ENCODE data around the gene SCLY. TPM values are rescaled to one million over a fixed set of nuclear protein-coding genes. Genes with fewer than 3 reads are reported as not detected.

The SCLY gene
- total and polyA plus RNA-seq, 2 donors (not counting 1 experiment from before 2014, with no cell fraction given) = 16.4 to 42.4 TPM

DNA sequence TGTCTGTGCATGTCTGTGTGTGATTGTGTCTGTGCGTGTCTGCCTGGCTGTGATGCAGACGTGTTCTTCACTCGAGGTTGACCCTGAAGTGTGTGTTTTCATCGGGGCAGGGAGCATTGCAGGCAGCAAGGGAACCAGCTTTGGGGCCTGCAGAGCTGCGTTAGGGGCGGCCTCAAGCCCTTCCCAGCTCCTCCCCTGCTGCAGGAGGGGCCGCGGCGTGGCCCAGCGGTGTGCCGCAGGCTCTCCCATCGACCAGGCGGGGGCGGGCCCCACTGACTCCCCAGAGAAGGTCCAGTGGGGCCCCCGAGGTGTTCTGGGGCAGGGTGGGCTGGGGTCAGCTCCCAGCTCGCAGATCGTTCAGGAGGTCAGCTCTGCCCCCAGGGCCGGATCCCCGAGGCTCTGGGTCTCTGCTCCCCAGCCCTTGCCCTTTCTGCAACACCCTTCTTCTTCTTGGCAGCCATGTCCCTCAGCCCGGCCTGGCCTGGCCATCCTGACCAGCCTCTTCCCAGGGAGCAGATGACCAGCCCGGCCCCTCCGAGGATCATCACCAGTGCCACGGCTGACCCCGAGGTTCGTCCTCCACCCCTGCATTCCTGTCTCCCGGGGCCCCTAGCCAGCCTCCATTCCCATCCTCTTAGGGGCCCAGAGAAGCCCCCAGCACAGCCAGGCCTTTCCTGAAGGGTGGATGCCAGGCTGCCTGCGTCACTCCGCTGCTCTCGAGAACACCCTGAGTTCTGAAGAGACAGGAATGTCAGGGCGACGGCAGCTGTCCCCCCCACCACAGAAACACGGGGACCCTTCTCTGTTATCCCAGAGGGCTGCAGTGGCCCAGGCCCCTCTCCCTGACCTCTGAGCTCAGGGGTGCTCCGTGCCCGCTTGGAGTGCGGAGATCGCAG, 66.6 kb downstream of the SCLY start:
- ChIA-PET CTCF (interaction anchor here (0.6 kb wide), 1 partner anchor 18 kb away, joined by 3 read pairs; no protein-coding TSS in a partner anchor), POLR2A (no interaction called here)
- peak overlapping the region; percentile 56 for H2AFZ ChIP-seq (ENCODE audit: insufficient read depth, low read depth, low read length, poor library complexity, severe bottlenecking)
- no peaks in the 10 kb centered on the region for H3K9me3 Mint-ChIP-seq (ENCODE audit: insufficient read depth)
- peaks cover 0 to 5% (median 0%) of the 10 kb centered on the region in 3 donors for H3K9me3 ChIP-seq (ENCODE audit: control extremely low read depth in 1 of 3, control insufficient read depth in 2 of 3, insufficient read depth in 1 of 3, low read length in 2 of 3)
- no peak overlapping the region for H3K9ac ChIP-seq (ENCODE audit: low read length)
- no peak for DNase-seq
- peak; percentile 67 for ATAC-seq (ENCODE audit: low read depth)
- no peak overlapping the region for H3K4me2 ChIP-seq (replicated peaks; ENCODE audit: low read depth, low read length, poor library complexity, severe bottlenecking)
- H4K20me1 ChIP-seq (ENCODE audit: control insufficient read depth, insufficient read depth, low read length, poor library complexity, severe bottlenecking) = no peaks in the 10 kb centered on the region
- H3K27ac Mint-ChIP-seq = no peak overlapping the region
- H3K4me1 ChIP-seq (ENCODE audit: control insufficient read depth in 2 of 2, insufficient read depth in 2 of 2, low read length in 2 of 2) = peaks cover 0 to 5% of the 10 kb centered on the region in 2 donors
- no peaks in the 10 kb centered on the region for H3K4me1 Mint-ChIP-seq
- 68% methylated on average over 34 of the region's 36 CpGs for WGBS (ENCODE audit: insufficient coverage)
- H3K27me3 ChIP-seq (replicated peaks in 1 of 4; ENCODE audit: control extremely low read depth in 1 of 4, control insufficient read depth in 3 of 4, insufficient read depth in 4 of 4, low read length in 3 of 4) = no peaks in the 10 kb centered on the region
- intact Hi-C loops (cut with micrococcal nuclease) = no loop called here
- no peak overlapping the region for H3K4me3 ChIP-seq (ENCODE audit: control extremely low read depth in 1 of 5, extremely low read depth in 1 of 5, insufficient read depth in 1 of 5, low read depth in 2 of 5, low read length in 4 of 5)
- H3K27ac ChIP-seq (ENCODE audit: low read length in 2 of 2) = no peak overlapping the region
- H3K27me3 Mint-ChIP-seq = no peaks in the 10 kb centered on the region
- H3K4me3 Mint-ChIP-seq = no peak overlapping the region
- no peaks in the 10 kb centered on the region for H3K79me2 ChIP-seq (ENCODE audit: control insufficient read depth, insufficient read depth, low read length)
- no peaks in the 10 kb centered on the region for H3K36me3 ChIP-seq (replicated peaks in 1 of 2; ENCODE audit: control extremely low read depth in 1 of 2, control insufficient read depth in 1 of 2, extremely low read depth in 1 of 2, insufficient read depth in 2 of 2, low read length in 1 of 2)
- TF ChIP-seq EZH2 (IDR thresholded peaks at IDR 0.05; ENCODE audit: borderline replicate concordance, insufficient read depth, low read depth, low read length, poor library complexity, severe bottlenecking) = no peak
- TF ChIP-seq, protein P1, sequence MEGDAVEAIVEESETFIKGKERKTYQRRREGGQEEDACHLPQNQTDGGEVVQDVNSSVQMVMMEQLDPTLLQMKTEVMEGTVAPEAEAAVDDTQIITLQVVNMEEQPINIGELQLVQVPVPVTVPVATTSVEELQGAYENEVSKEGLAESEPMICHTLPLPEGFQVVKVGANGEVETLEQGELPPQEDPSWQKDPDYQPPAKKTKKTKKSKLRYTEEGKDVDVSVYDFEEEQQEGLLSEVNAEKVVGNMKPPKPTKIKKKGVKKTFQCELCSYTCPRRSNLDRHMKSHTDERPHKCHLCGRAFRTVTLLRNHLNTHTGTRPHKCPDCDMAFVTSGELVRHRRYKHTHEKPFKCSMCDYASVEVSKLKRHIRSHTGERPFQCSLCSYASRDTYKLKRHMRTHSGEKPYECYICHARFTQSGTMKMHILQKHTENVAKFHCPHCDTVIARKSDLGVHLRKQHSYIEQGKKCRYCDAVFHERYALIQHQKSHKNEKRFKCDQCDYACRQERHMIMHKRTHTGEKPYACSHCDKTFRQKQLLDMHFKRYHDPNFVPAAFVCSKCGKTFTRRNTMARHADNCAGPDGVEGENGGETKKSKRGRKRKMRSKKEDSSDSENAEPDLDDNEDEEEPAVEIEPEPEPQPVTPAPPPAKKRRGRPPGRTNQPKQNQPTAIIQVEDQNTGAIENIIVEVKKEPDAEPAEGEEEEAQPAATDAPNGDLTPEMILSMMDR (IDR thresholded peaks at IDR 0.05) = no peak

DNA sequence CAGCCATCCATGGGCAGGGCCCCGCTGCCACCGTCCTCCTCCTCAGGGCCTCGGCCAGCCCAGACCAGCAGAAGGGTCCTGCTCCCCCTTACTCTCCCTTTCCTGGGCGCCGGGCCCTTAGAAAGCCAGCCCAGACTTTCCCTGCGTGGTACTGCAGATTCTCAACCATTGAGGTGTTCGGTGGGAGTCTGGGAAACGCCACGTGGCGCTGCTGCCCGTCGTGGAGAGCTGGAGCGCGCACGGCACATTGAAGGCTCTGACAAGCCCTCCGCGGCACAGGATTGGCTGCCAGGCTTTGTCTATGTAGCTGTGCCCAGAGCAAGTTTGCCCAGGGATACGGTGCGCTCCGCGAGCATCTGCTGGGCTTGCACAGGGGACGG, 67.2 kb downstream of the SCLY start:
- Mint-ChIP-seq H3K27me3 (no peaks in the 10 kb centered on the region), H3K4me3 (no peak overlapping the region), H3K4me1 (no peaks in the 10 kb centered on the region), H3K27ac (no peak overlapping the region), H3K9me3 (ENCODE audit: insufficient read depth) (no peaks in the 10 kb centered on the region)
- Histone ChIP-seq H3K27ac (ENCODE audit: low read length in 2 of 2) (no peak overlapping the region), H2AFZ (ENCODE audit: insufficient read depth, low read depth, low read length, poor library complexity, severe bottlenecking) (no peak overlapping the region), H3K4me1 (ENCODE audit: control insufficient read depth in 2 of 2, insufficient read depth in 2 of 2, low read length in 2 of 2) (peaks cover 0 to 5% of the 10 kb centered on the region in 2 donors), H3K4me2 (replicated peaks; ENCODE audit: low read depth, low read length, poor library complexity, severe bottlenecking) (no peak overlapping the region), H3K9me3 (ENCODE audit: control extremely low read depth in 1 of 3, control insufficient read depth in 2 of 3, insufficient read depth in 1 of 3, low read length in 2 of 3) (peaks cover 0 to 5% (median 0%) of the 10 kb centered on the region in 3 donors), H3K36me3 (replicated peaks in 1 of 2; ENCODE audit: control extremely low read depth in 1 of 2, control insufficient read depth in 1 of 2, extremely low read depth in 1 of 2, insufficient read depth in 2 of 2, low read length in 1 of 2) (no peaks in the 10 kb centered on the region), H3K4me3 (ENCODE audit: control extremely low read depth in 1 of 5, extremely low read depth in 1 of 5, insufficient read depth in 1 of 5, low read depth in 2 of 5, low read length in 4 of 5) (no peak overlapping the region), H3K79me2 (ENCODE audit: control insufficient read depth, insufficient read depth, low read length) (no peaks in the 10 kb centered on the region), H3K9ac (ENCODE audit: low read length) (no peak overlapping the region), H4K20me1 (ENCODE audit: control insufficient read depth, insufficient read depth, low read length, poor library complexity, severe bottlenecking) (no peaks in the 10 kb centered on the region), H3K27me3 (replicated peaks in 1 of 4; ENCODE audit: control extremely low read depth in 1 of 4, control insufficient read depth in 3 of 4, insufficient read depth in 4 of 4, low read length in 3 of 4) (no peaks in the 10 kb centered on the region)
- ChIA-PET CTCF (no interaction called here), POLR2A (no interaction called here)
- ATAC-seq (ENCODE audit: low read depth) = no peak
- WGBS (ENCODE audit: insufficient coverage) = 92% methylated on average over 18 of the region's 22 CpGs
- no peak for DNase-seq
- no peak for TF ChIP-seq EZH2 (IDR thresholded peaks at IDR 0.05; ENCODE audit: borderline replicate concordance, insufficient read depth, low read depth, low read length, poor library complexity, severe bottlenecking)
- TF ChIP-seq, protein P1 (IDR thresholded peaks at IDR 0.05) = no peak
- intact Hi-C loops (cut with micrococcal nuclease) = no loop called here
